ENCODE data around the gene FNBP1. TPM values are rescaled to one million over a fixed set of nuclear protein-coding genes. Genes with fewer than 3 reads are reported as not detected.

FNBP1 gene
- total and polyA plus RNA-seq, 2 of the 8 experiments (the other 6 are each of a cell fraction or from before 2014, with no cell fraction given): 7.2 to 40.9 TPM

GRCh38 chr9:129968690-129969485 lies 74.1 kb downstream of the FNBP1 start (continued):
- TF ChIP-seq CHD7 (IDR thresholded peaks at IDR 0.05; ENCODE audit: insufficient replicate concordance, low read length): no peak
- no peak for TF ChIP-seq SP4 (IDR thresholded peaks at IDR 0.05; ENCODE audit: low read length)
- no peak for TF ChIP-seq KDM5A (IDR thresholded peaks at IDR 0.05; ENCODE audit: low read length)
- no peak for TF ChIP-seq TBP (IDR thresholded peaks at IDR 0.05; ENCODE audit: low read depth, low read length)
- no peak for TF ChIP-seq POU5F1 (IDR thresholded peaks at IDR 0.05; ENCODE audit: low read depth, low read length)
- no peak for TF ChIP-seq RXRA (IDR thresholded peaks at IDR 0.05; ENCODE audit: insufficient read depth, low read depth, low read length)
- TF ChIP-seq SIN3A (conservative IDR thresholded peaks at IDR 0.05 in 1 of 2, IDR thresholded peaks at IDR 0.05 in 1 of 2; ENCODE audit: low read depth in 1 of 2, low read length in 2 of 2): no peak
